Peyer's patch (tissue), 4 donors: Measurements from ENCODE around the gene PLIN5. TPM values are rescaled to one million over a fixed set of nuclear protein-coding genes. Genes with fewer than 3 reads are reported as not detected.

Source experiments
- DNase-seq, 3 donors: peaks; one replicate each; pipeline ENCODE4 v3.0.0-alpha.2; 2017 to 2019
- H3K27ac ChIP-seq, 4 donors: fragments of 200-600 bp; sonication (generic); one replicate each; pipeline ENCODE4 v1.5.1; 2016 to 2019
- H3K27me3 ChIP-seq, 2 donors: fragments of 200-600 bp; sonication (generic); one replicate each; pipeline ENCODE4 v1.5.1; 2019
- H3K36me3 ChIP-seq, 3 donors: fragments of 200-600 bp; sonication (generic); one replicate each; pipeline ENCODE4 v1.5.1; 2016 to 2019
- H3K4me1 ChIP-seq, 4 donors: fragments of 200-600 bp; sonication (generic); one replicate each; pipeline ENCODE4 v1.5.1; 2016 to 2019
- H3K4me3 ChIP-seq, 4 donors: fragments of 200-600 bp; sonication (generic); 1 replicate in 3 of 4; 2 replicates in 1 of 4; pipeline ENCODE4 v1.5.1; 2016 to 2019; ENCODE audit warnings: mild to moderate bottlenecking in 1 of 4
- H3K9me3 ChIP-seq, 4 donors: fragments of 200-600 bp; sonication (generic); one replicate each; pipeline ENCODE4 v1.5.1; 2016 to 2019; ENCODE audit warnings: mild to moderate bottlenecking in 1 of 4
- POLR2A ChIP-seq, 2 donors: fragments of 450-650 bp; IDR thresholded peaks; one replicate each; pipeline ENCODE4 v1.5.1; 2017; ENCODE audit warnings: antibody characterized with exemption in 2 of 2, mild to moderate bottlenecking in 2 of 2, moderate library complexity in 2 of 2
- total RNA-seq, 4 donors: library from RNA; depleted of rRNA; stranded (reverse); fragments of >200 nt; gene quantifications; one replicate each; pipeline ENCODE4 v1.1.0, GENCODE V29; 2016
- TF ChIP-seq, protein P1 (sequence below), 6 experiments: fragments of 450-650 bp in 4 of 6; fragments of 200-600 bp in 2 of 6; sonication (generic) in 1 of 6; IDR thresholded peaks; one replicate each; pipeline ENCODE4 v1.5.1; 2017 to 2019; ENCODE audit warnings: antibody characterized with exemption in 6 of 6, mild to moderate bottlenecking in 3 of 6, moderate library complexity in 1 of 6

The PLIN5 gene
- total RNA-seq, 4 donors from 2014 or later = 2.1 to 3.2 TPM; not detected in 2

DNA sequence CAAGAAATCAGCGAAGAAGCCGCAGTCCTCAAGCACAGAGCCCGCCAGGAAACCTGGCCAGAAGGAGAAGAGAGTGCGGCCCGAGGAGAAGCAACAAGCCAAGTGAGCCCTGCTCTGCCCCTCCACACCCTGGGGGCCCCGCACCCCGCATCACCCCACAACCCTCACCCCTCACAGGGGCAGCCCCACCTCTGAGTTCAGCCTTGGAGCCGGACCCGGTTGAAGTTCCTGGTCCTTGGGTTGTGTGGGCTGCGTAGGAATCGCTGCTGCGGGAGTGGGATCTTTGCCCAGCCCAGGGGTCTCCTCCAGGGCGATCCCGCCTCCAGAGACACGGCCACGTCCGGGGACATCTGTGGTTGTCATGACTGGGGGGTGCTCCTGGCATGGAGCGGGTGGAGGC, 38.7 kb downstream of the PLIN5 start:
- H3K9me3 ChIP-seq = no peaks in the 10 kb centered on the region
- no peak for TF ChIP-seq POLR2A (IDR thresholded peaks at IDR 0.05)
- H3K4me3 ChIP-seq = no peak overlapping the region
- DNase-seq = no peak
- no peaks in the 10 kb centered on the region for H3K4me1 ChIP-seq
- H3K27me3 ChIP-seq = no peaks in the 10 kb centered on the region
- no peak overlapping the region for H3K27ac ChIP-seq
- peaks cover 0 to 77% (median 0%) of the 10 kb centered on the region in 3 donors for H3K36me3 ChIP-seq

DNA sequence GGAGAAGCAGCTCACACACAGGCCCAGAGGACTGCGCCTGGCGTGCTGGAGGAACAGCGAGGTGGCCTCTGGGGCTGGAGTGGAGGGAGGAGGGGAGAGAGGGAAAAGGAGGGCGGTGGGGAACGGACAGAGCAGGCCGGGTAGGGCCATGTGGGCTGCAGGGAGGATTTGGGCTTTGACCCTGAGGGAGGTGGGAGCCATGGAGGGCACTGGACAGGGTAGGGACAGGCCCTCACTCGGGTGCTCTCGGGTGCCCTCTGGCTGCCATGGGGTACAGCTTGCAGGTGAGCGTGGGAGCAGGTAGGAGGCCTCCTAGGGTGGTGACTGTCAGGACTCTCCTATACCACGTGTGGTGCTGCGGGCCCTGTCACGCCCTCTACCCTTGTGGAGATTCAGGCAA, 39.6 kb downstream of the PLIN5 start:
- DNase-seq = peak in 2 of 3 donors; percentile 56 to 65
- no peak for TF ChIP-seq POLR2A (IDR thresholded peaks at IDR 0.05)
- TF ChIP-seq, protein P1, sequence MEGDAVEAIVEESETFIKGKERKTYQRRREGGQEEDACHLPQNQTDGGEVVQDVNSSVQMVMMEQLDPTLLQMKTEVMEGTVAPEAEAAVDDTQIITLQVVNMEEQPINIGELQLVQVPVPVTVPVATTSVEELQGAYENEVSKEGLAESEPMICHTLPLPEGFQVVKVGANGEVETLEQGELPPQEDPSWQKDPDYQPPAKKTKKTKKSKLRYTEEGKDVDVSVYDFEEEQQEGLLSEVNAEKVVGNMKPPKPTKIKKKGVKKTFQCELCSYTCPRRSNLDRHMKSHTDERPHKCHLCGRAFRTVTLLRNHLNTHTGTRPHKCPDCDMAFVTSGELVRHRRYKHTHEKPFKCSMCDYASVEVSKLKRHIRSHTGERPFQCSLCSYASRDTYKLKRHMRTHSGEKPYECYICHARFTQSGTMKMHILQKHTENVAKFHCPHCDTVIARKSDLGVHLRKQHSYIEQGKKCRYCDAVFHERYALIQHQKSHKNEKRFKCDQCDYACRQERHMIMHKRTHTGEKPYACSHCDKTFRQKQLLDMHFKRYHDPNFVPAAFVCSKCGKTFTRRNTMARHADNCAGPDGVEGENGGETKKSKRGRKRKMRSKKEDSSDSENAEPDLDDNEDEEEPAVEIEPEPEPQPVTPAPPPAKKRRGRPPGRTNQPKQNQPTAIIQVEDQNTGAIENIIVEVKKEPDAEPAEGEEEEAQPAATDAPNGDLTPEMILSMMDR (IDR thresholded peaks at IDR 0.05) = peak in 4 of 6 experiments; percentile 26 to 43 (median 38)
- H3K9me3 ChIP-seq = no peaks in the 10 kb centered on the region
- H3K4me1 ChIP-seq = no peaks in the 10 kb centered on the region
- H3K4me3 ChIP-seq = no peak overlapping the region
- peaks cover 0 to 73% (median 0%) of the 10 kb centered on the region in 3 donors for H3K36me3 ChIP-seq
- H3K27me3 ChIP-seq = no peaks in the 10 kb centered on the region
- no peak overlapping the region for H3K27ac ChIP-seq

DNA sequence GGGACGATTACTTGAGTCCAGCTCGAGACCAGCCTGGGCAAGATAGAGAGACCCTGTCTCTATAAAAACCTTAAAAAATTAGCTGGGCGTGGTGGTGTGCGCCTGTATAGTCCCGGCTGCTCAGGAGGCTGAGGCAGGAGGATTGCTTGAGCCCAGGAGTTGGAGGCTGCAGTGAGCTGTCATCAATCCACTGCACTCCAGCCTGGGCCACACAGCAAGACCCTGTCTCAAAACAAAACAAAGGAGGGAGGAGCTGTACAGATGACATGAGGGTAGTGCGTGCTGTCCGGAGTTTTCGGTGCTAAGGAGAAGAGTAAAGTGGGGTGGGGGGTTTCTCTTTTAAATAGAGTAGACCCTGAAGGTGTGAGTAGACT, 40.3 kb downstream of the PLIN5 start:
- Histone ChIP-seq H3K36me3 (peaks cover 0 to 75% (median 0%) of the 10 kb centered on the region in 3 donors), H3K4me3 (no peak overlapping the region), H3K9me3 (no peaks in the 10 kb centered on the region), H3K4me1 (no peaks in the 10 kb centered on the region), H3K27me3 (no peaks in the 10 kb centered on the region), H3K27ac (no peak overlapping the region)
- no peak for DNase-seq
- TF ChIP-seq, protein P1 (IDR thresholded peaks at IDR 0.05) = no peak
- no peak for TF ChIP-seq POLR2A (IDR thresholded peaks at IDR 0.05)

DNA sequence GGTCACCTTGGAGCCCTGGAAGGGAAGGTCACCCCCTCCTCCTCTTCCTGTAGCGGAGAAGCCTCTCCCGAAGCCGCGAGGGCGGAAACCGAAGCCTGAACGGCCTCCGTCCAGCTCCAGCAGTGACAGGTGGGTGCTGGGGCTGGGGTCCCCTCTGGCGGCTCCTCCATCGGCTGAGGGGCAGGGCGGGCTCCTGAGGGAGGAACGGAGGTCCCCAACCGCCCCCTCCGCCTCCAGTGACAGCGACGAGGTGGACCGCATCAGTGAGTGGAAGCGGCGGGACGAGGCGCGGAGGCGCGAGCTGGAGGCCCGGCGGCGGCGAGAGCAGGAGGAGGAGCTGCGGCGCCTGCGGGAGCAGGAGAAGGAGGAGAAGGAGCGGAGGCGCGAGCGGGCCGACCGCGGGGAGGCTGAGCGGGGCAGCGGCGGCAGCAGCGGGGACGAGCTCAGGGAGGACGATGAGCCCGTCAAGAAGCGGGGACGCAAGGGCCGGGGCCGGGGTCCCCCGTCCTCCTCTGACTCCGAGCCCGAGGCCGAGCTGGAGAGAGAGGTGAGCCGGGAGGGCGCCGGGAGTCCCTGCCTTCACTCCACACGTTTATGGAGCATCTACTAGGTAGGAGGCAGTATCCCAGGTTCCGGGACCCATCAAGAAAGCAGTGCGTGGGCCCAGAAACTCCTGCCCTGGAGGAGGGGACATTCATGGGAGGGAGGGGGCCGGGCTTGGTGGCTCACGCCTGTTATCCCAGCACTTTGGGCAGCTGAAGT, 40.9 kb downstream of the PLIN5 start:
- Histone ChIP-seq H3K4me3 (no peak overlapping the region), H3K9me3 (no peaks in the 10 kb centered on the region), H3K27me3 (no peaks in the 10 kb centered on the region), H3K27ac (no peak overlapping the region), H3K36me3 (peaks cover 0 to 75% (median 0%) of the 10 kb centered on the region in 3 donors), H3K4me1 (no peaks in the 10 kb centered on the region)
- TF ChIP-seq POLR2A (IDR thresholded peaks at IDR 0.05) = no peak
- TF ChIP-seq, protein P1 (IDR thresholded peaks at IDR 0.05) = no peak
- no peak for DNase-seq

DNA sequence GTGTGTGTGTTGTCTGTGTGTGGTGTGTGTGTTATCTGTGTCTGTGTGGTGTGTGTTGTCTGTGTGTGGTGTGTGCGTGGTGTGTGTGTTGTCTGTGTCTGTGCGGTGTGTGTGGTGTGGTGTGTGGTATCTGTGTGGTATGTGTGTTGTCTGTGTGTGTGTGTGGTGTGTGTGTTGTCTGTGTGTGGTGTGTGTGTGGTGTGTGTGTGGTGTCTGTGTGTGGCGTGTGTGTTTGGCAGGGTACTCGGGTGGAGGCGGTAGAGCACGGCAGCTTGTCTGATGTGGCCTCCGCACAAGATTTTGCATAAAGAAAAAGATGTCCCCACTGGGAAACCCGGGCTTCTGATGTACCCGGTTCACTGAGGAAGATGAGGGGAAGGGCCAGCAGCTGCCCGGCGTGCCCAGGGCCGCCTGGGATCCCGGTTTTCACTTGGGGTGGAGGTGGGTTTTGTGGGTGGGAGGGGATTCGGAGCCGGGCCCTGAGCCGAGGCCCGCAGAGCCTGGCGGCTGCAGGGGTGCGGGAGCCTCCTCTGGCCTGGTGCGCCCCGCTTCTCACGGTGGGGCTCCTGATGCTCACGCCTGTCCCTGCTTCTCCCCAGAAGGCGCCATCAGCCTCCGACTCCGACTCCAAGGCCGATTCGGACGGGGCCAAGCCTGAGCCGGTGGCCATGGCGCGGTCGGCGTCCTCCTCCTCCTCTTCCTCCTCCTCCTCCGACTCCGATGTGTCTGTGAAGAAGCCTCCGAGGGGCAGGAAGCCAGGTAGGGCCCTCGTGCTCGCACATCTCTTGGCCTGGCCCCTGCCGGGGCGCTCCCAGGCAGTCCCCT, 41.7 kb downstream of the PLIN5 start:
- Histone ChIP-seq H3K36me3 (peaks cover 0 to 75% (median 0%) of the 10 kb centered on the region in 3 donors), H3K27me3 (no peaks in the 10 kb centered on the region), H3K4me1 (no peaks in the 10 kb centered on the region), H3K9me3 (no peaks in the 10 kb centered on the region), H3K4me3 (no peak overlapping the region), H3K27ac (no peak overlapping the region)
- DNase-seq = no peak
- TF ChIP-seq, protein P1 (IDR thresholded peaks at IDR 0.05) = no peak
- TF ChIP-seq POLR2A (IDR thresholded peaks at IDR 0.05) = no peak
